GM12878 (cell line): ENCODE measurements around the gene PLEKHA5. TPM values are rescaled to one million over a fixed set of nuclear protein-coding genes. Genes with fewer than 3 reads are reported as not detected.

Experiments used
- ATAC-seq: fragments of 200-7000 bp; cut with Tn5 transposase; 3 replicates; pipeline ENCODE4 v1.9.1; 2020; ENCODE audit warnings: mild to moderate bottlenecking, moderate library complexity
- BruUV-seq: library from RNA; stranded (reverse); fragments of 400-500 nt; replicated peaks from 2 replicates; lab custom pipeline; 2021; lab: Mats Ljungman, UMichigan
- CTCF ChIA-PET: fragments of 300-600 bp; sonication (Branson Sonifier 250); formaldehyde crosslinking; extraction: SDS; loops from one replicate; lab custom pipeline; 2021; ENCODE audit warnings: inconsistent platforms; lab: Yijun Ruan, JAX
- POLR2A ChIA-PET: fragments of 350-600 bp; formaldehyde crosslinking; extraction: SDS; loops from one replicate; lab custom pipeline; 2021; ENCODE audit warnings: inconsistent platforms; lab: Charles Lee
- RAD21 ChIA-PET: fragments of 300-600 bp; sonication (Branson Sonifier 250); formaldehyde crosslinking; loops from one replicate; lab custom pipeline; 2023; ENCODE audit warnings: antibody characterized with exemption; ENCODE audit not compliant: unreplicated experiment; lab: Charles Lee
- SMC1A ChIA-PET: fragments of 300-600 bp; sonication (Branson Sonifier 250); formaldehyde crosslinking; loops from one replicate; lab custom pipeline; 2023; ENCODE audit not compliant: unreplicated experiment, uncharacterized antibody; lab: Charles Lee
- DNase-seq: peaks from one replicate; pipeline ENCODE4 v3.0.0-alpha.2; 2011; ENCODE audit warnings: low read depth, low spot score
- FAIRE-seq: peaks from 3 replicates; lab custom pipeline; 2011; peaks lifted over from hg19 to GRCh38; lab: Jason Lieb, UNC
- H2AFZ ChIP-seq: 2 replicates; pipeline ENCODE4 v1.6.0; 2011; ENCODE audit warnings: low read depth, low read length, control low read depth; ENCODE audit not compliant: control insufficient read depth
- H3K27ac ChIP-seq: 2 replicates; pipeline ENCODE4 v1.5.1; 2011; ENCODE audit warnings: control low read depth; ENCODE audit not compliant: control insufficient read depth, insufficient read depth
- H3K27me3 ChIP-seq, 2 experiments: replicated peaks in 1 of 2; 2 replicates each; pipeline versions ENCODE4 v1.6.0 to v1.6.1; 2011; ENCODE audit warnings: low read length in 1 of 2; ENCODE audit not compliant: control insufficient read depth in 2 of 2, insufficient read depth in 2 of 2
- H3K36me3 ChIP-seq, 2 experiments: 2 replicates each; pipeline ENCODE4 v1.5.1; 2011; ENCODE audit warnings: low read length in 1 of 2; ENCODE audit not compliant: control insufficient read depth in 2 of 2, insufficient read depth in 2 of 2
- H3K4me1 ChIP-seq: 2 replicates; pipeline ENCODE4 v1.6.1; 2011; ENCODE audit warnings: mild to moderate bottlenecking, low read length, moderate library complexity, mixed read lengths; ENCODE audit not compliant: control insufficient read depth, insufficient read depth
- H3K4me2 ChIP-seq: 2 replicates; pipeline ENCODE4 v1.6.0; 2011; ENCODE audit warnings: control low read depth; ENCODE audit not compliant: control insufficient read depth, insufficient read depth
- H3K4me3 ChIP-seq: fragments of 200-600 bp; sonication (generic); 2 replicates; pipeline ENCODE4 v1.5.1; 2016
- H3K79me2 ChIP-seq: 2 replicates; pipeline ENCODE4 v1.6.0; 2011; ENCODE audit warnings: low read length; ENCODE audit not compliant: control insufficient read depth, insufficient read depth
- H3K9ac ChIP-seq: 2 replicates; pipeline ENCODE4 v1.8.0; 2011; ENCODE audit warnings: low read length, control low read depth, mixed read lengths; ENCODE audit not compliant: control insufficient read depth, insufficient read depth
- H3K9me3 ChIP-seq: replicated peaks from 3 replicates; pipeline ENCODE4 v1.5.1; 2011; ENCODE audit warnings: mild to moderate bottlenecking, low read length; ENCODE audit not compliant: control insufficient read depth, insufficient read depth
- H4K20me1 ChIP-seq: 2 replicates; pipeline ENCODE4 v1.6.0; 2011; ENCODE audit not compliant: control insufficient read depth, insufficient read depth
- MYC ChIP-seq: IDR thresholded peaks from 2 replicates; pipeline ENCODE4 v1.6.1; 2011; ENCODE audit warnings: mild to moderate bottlenecking, low read length, moderate library complexity, inconsistent platforms; ENCODE audit not compliant: insufficient read depth, insufficient replicate concordance, insufficient read length, severe bottlenecking
- POLR2AphosphoS2 ChIP-seq: IDR thresholded peaks from 2 replicates; pipeline ENCODE4 v1.6.1; 2011; ENCODE audit warnings: low read depth, mild to moderate bottlenecking, low read length, improper control_type of control experiment, moderate library complexity
- RAD21 ChIP-seq: IDR thresholded peaks from 2 replicates; pipeline ENCODE4 v1.6.1; 2011; ENCODE audit warnings: mild to moderate bottlenecking, low read depth, low read length, moderate library complexity; ENCODE audit not compliant: insufficient read depth
- RBBP5 ChIP-seq: fragments of 200-600 bp; sonication (generic); conservative IDR thresholded peaks from 2 replicates; pipeline ENCODE4 v1.6.1; 2016
- SREBF1 ChIP-seq: IDR thresholded peaks from 2 replicates; pipeline ENCODE4 v1.6.1; 2012; ENCODE audit warnings: mild to moderate bottlenecking, low read length
- TCF12 ChIP-seq: IDR thresholded peaks from 2 replicates; pipeline ENCODE4 v1.6.1; 2011; ENCODE audit warnings: low read depth, mild to moderate bottlenecking, low read length
- ZNF384 ChIP-seq: IDR thresholded peaks from 2 replicates; pipeline ENCODE4 v1.6.1; 2012; ENCODE audit warnings: low read depth, mild to moderate bottlenecking, low read length, improper control_type of control experiment, borderline replicate concordance
- WGBS: methylation state at CpG from one replicate; pipeline ENCODE4 v1.1.6; 2016; ENCODE audit warnings: low lambda C conversion rate; ENCODE audit not compliant: insufficient replicate concordance, insufficient coverage; ENCODE audit errors: missing lambda C conversion rate; 5-methylcytosine and 5-hydroxymethylcytosine counted together
- in situ Hi-C: fragments of 300-500 bp; cut with MboI; formaldehyde crosslinking; loops from 9 replicates; pipeline ENCODE4 v1.14.3; 2018; ENCODE audit warnings: mixed read lengths
- intact Hi-C: fragments of 100-400 bp; cut with micrococcal nuclease; formaldehyde crosslinking; loops from one replicate; pipeline ENCODE4 v1.14.2; 2022; ENCODE audit not compliant: unreplicated experiment
- polyA plus RNA-seq, 11 experiments: library from polyadenylated mRNA; depleted of rRNA in 4 of 11; unstranded in 6 of 11; stranded (reverse) in 5 of 11; fragments of >200 nt; fragmentation: Nextera tagmentation in 4 of 11; fragmentation: Illumina TruSeq in 1 of 11; extraction: Ambion mirVana in 4 of 11; extraction: Trizol in 1 of 11; gene quantifications; 1 replicate in 1 of 11; 2 replicates in 10 of 11; pipeline versions ENCODE4 v1.2.1 to v1.2.3, GENCODE V29; 2011 to 2016; ENCODE audit warnings: inconsistent platforms in 2 of 11, missing spikeins in 2 of 11, low read depth in 1 of 11
- total RNA-seq, 4 experiments: library from RNA; depleted of rRNA in 3 of 4; stranded (reverse); fragments of >200 nt in 3 of 4; fragmentation: Illumina TruSeq in 1 of 4; extraction: Trizol in 1 of 4; gene quantifications; 2 replicates each; pipeline versions ENCODE4 v1.2.1 to v1.2.3, GENCODE V29; 2013 to 2021
- TF ChIP-seq, protein P1 (sequence below), 3 experiments: IDR thresholded peaks in 2 of 3; conservative IDR thresholded peaks in 1 of 3; 2 replicates each; pipeline ENCODE4 v1.5.1; 2011; ENCODE audit warnings: low read depth in 3 of 3, low read length in 3 of 3, mild to moderate bottlenecking in 3 of 3, control low read depth in 2 of 3, moderate library complexity in 2 of 3, inconsistent platforms in 1 of 3, mixed read lengths in 1 of 3; ENCODE audit not compliant: control insufficient read depth in 2 of 3, insufficient read depth in 1 of 3; ENCODE audit errors: extremely low read depth in 1 of 3
- TF ChIP-seq, protein P2 (sequence below): IDR thresholded peaks from 2 replicates; pipeline ENCODE4 v1.6.1; 2012; ENCODE audit warnings: low read length, inconsistent platforms

The PLEKHA5 gene
- total and polyA plus RNA-seq, 10 of the 15 experiments (the other 5 are each of a cell fraction or from before 2014, with no cell fraction given) = 0.09 to 0.33 (median 0.18) TPM; not detected in 3

DNA sequence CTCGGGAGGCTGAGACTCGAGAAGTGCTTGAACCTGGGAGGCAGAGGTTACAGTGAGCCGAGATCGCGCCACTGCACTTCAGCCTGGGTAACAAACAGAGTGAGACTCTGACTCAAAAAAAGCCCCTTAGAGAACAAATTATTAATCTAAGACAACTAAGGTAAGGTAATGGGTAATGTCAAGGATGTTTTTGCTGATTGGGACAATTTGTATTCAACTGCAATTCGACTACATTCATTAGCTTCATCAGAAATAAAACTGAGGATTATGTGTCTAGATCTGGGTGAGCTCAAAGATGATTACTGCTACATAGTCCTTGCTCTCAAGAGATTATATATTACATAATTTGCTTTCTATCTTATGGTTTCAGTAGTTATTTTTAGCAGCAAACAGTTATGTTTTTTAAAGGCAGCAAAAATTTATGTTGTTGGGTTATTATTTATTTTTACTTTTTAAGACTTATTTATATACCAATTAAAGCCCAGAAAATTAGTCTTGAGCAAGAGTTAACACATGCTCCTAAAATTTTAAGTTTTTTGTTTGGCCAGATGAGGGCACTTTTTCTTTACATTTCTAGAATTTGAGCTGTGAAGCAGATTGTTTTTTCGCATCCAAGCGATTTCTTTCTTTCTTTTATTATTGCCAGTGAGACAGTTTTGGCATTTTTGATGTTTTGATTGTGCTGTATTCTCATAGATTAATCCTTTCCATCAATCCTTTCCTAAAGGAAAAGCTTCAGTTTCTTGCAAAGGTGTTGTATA lies 52.3 kb downstream of the PLEKHA5 start:
- ChIA-PET POLR2A (no interaction called here), CTCF (interaction anchor here (0.6 to 1.2 kb wide), 2 partner anchors 9 to 141 kb away, joined by 3 read pairs; no protein-coding TSS in a partner anchor), SMC1A (interaction anchor here (2.1 kb wide), 1 partner anchor 11 kb away, joined by 4 read pairs; no protein-coding TSS in a partner anchor), RAD21 (no interaction called here)
- 55% methylated on average over 8 of the region's 8 CpGs for WGBS
- no peak overlapping the region for H3K4me2 ChIP-seq
- H4K20me1 ChIP-seq = no peaks in the 10 kb centered on the region
- H3K36me3 ChIP-seq = no peaks in the 10 kb centered on the region
- TF ChIP-seq MYC (no peak), SREBF1 (no peak), TCF12 (no peak), POLR2AphosphoS2 (no peak), RAD21 (0 out of 2 replicates have a peak, but pooled peaks have one; percentile 11), ZNF384 (no peak), RBBP5 (no peak)
- TF ChIP-seq, protein P1, sequence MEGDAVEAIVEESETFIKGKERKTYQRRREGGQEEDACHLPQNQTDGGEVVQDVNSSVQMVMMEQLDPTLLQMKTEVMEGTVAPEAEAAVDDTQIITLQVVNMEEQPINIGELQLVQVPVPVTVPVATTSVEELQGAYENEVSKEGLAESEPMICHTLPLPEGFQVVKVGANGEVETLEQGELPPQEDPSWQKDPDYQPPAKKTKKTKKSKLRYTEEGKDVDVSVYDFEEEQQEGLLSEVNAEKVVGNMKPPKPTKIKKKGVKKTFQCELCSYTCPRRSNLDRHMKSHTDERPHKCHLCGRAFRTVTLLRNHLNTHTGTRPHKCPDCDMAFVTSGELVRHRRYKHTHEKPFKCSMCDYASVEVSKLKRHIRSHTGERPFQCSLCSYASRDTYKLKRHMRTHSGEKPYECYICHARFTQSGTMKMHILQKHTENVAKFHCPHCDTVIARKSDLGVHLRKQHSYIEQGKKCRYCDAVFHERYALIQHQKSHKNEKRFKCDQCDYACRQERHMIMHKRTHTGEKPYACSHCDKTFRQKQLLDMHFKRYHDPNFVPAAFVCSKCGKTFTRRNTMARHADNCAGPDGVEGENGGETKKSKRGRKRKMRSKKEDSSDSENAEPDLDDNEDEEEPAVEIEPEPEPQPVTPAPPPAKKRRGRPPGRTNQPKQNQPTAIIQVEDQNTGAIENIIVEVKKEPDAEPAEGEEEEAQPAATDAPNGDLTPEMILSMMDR (IDR thresholded peaks at IDR 0.05 in 2 of 3, conservative IDR thresholded peaks at IDR 0.05 in 1 of 3; ENCODE audit: control insufficient read depth in 2 of 3, extremely low read depth in 1 of 3, insufficient read depth in 1 of 3, low read depth in 3 of 3, low read length in 3 of 3) = 0 out of 6 replicates have a peak, but pooled peaks of 1 of the 3 experiments have one; percentile 3
- TF ChIP-seq, protein P2, sequence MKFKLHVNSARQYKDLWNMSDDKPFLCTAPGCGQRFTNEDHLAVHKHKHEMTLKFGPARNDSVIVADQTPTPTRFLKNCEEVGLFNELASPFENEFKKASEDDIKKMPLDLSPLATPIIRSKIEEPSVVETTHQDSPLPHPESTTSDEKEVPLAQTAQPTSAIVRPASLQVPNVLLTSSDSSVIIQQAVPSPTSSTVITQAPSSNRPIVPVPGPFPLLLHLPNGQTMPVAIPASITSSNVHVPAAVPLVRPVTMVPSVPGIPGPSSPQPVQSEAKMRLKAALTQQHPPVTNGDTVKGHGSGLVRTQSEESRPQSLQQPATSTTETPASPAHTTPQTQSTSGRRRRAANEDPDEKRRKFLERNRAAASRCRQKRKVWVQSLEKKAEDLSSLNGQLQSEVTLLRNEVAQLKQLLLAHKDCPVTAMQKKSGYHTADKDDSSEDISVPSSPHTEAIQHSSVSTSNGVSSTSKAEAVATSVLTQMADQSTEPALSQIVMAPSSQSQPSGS = no peak
- H3K9me3 ChIP-seq = no peaks in the 10 kb centered on the region
- intact Hi-C loops (no loop called here), in situ Hi-C loops (loop anchor here (10.0 kb wide), 3 partner anchors 747 to 1037 kb away; no protein-coding TSS in a partner anchor)
- no peak for DNase-seq
- no peaks in the 10 kb centered on the region for H3K27me3 ChIP-seq
- H3K79me2 ChIP-seq = no peaks in the 10 kb centered on the region
- BruUV-seq = no TSS peak
- H3K4me1 ChIP-seq = no peaks in the 10 kb centered on the region
- no peak overlapping the region for H2AFZ ChIP-seq
- H3K4me3 ChIP-seq = no peak overlapping the region
- FAIRE-seq = no peak
- H3K9ac ChIP-seq = no peak overlapping the region
- H3K27ac ChIP-seq = no peak overlapping the region
- ATAC-seq = no peak
